Measurements from ENCODE around the gene GFRA1. TPM values are rescaled to one million over a fixed set of nuclear protein-coding genes. Genes with fewer than 3 reads are reported as not detected.

GFRA1 gene
- polyA plus RNA-seq, 1 of the 3 experiments (the other 2 are of a cell fraction), result 1.6 TPM

GRCh38 chr10:116141855-116142254 is 131.2 kb downstream of the GFRA1 start (continued):
- no peak for TF ChIP-seq USF2 (IDR thresholded peaks at IDR 0.05; ENCODE audit: borderline replicate concordance, low read depth, low read length)

GRCh38 chr10:116141246-116141645 is 131.8 kb downstream of the GFRA1 start:
- TF ChIP-seq TAF1 (IDR thresholded peaks at IDR 0.05; ENCODE audit: borderline replicate concordance, low read depth, low read length) (no peak), PBX3 (IDR thresholded peaks at IDR 0.05) (no peak), GATA2 (CRISPR knock-in tag; IDR thresholded peaks at IDR 0.05) (no peak), MXI1 (IDR thresholded peaks at IDR 0.05; ENCODE audit: low read depth, low read length) (no peak), CTCF (IDR thresholded peaks at IDR 0.05) (no peak), POLR2AphosphoS5 (IDR thresholded peaks at IDR 0.05; ENCODE audit: low read depth, low read length) (no peak), EP300 (IDR thresholded peaks at IDR 0.05; ENCODE audit: borderline replicate concordance in 1 of 2, low read depth in 1 of 2, low read length in 1 of 2) (no peak), MEF2A (IDR thresholded peaks at IDR 0.05; ENCODE audit: borderline replicate concordance, low read depth) (no peak)
- H3K27ac ChIP-seq (ENCODE audit: low read depth in 2 of 2, low read length in 1 of 2), result no peak overlapping the region
- ChIA-PET CTCF (interaction anchor here (0.6 to 0.8 kb wide), 2 partner anchors 696 to 771 kb away, joined by 3 read pairs; no protein-coding TSS in a partner anchor), POLR2A (no interaction called here)
- no peaks in the 10 kb centered on the region for H3F3A ChIP-seq (replicated peaks; ENCODE audit: insufficient read depth)
- H3K79me2 ChIP-seq (ENCODE audit: insufficient read depth), result no peaks in the 10 kb centered on the region
- no peak overlapping the region for H2AFZ ChIP-seq (ENCODE audit: low read depth)
- H3K9me2 ChIP-seq, result no peaks in the 10 kb centered on the region
- H3K4me1 ChIP-seq (ENCODE audit: control insufficient read depth in 1 of 2, insufficient read depth in 2 of 2, low read depth in 1 of 2, low read length in 1 of 2), result no peaks in the 10 kb centered on the region
- H3K27me3 ChIP-seq (ENCODE audit: insufficient read depth), result no peaks in the 10 kb centered on the region
- no peaks in the 10 kb centered on the region for H3K36me3 ChIP-seq (replicated peaks in 1 of 2; ENCODE audit: control insufficient read depth in 1 of 2, insufficient read depth in 2 of 2, low read length in 1 of 2)
- no peaks in the 10 kb centered on the region for H4K20me1 ChIP-seq (ENCODE audit: insufficient read depth)
- H3K4me2 ChIP-seq, result no peak overlapping the region
- H3K4me3 ChIP-seq (ENCODE audit: low read depth in 2 of 2, low read length in 1 of 2), result no peak overlapping the region
- H3K9me3 ChIP-seq, result no peaks in the 10 kb centered on the region
- DNase-seq, result no peak
- WGBS (ENCODE audit: low lambda C conversion rate), result 38% methylated on average over 5 of the region's 5 CpGs
- H3K9ac ChIP-seq, result no peak overlapping the region

GRCh38 chr10:116139886-116140285 is 133.1 kb downstream of the GFRA1 start:
- H3K9me3 ChIP-seq, result no peaks in the 10 kb centered on the region
- no peaks in the 10 kb centered on the region for H3F3A ChIP-seq (replicated peaks; ENCODE audit: insufficient read depth)
- no peaks in the 10 kb centered on the region for H3K36me3 ChIP-seq (replicated peaks in 1 of 2; ENCODE audit: control insufficient read depth in 1 of 2, insufficient read depth in 2 of 2, low read length in 1 of 2)
- H3K79me2 ChIP-seq (ENCODE audit: insufficient read depth), result no peaks in the 10 kb centered on the region
- no peak overlapping the region for H3K4me3 ChIP-seq (ENCODE audit: low read depth in 2 of 2, low read length in 1 of 2)
- CTCF ChIA-PET, result no interaction called here
- no peaks in the 10 kb centered on the region for H3K27me3 ChIP-seq (ENCODE audit: insufficient read depth)
- H3K9ac ChIP-seq, result no peak overlapping the region
- no peak overlapping the region for H3K27ac ChIP-seq (ENCODE audit: low read depth in 2 of 2, low read length in 1 of 2)
- no peak for DNase-seq
- H3K4me2 ChIP-seq, result no peak overlapping the region
- POLR2A ChIA-PET, result no interaction called here
- no peaks in the 10 kb centered on the region for H4K20me1 ChIP-seq (ENCODE audit: insufficient read depth)
- WGBS (ENCODE audit: low lambda C conversion rate), result 45% methylated on average over 3 of the region's 3 CpGs
- no peaks in the 10 kb centered on the region for H3K4me1 ChIP-seq (ENCODE audit: control insufficient read depth in 1 of 2, insufficient read depth in 2 of 2, low read depth in 1 of 2, low read length in 1 of 2)
- no peaks in the 10 kb centered on the region for H3K9me2 ChIP-seq
- H2AFZ ChIP-seq (ENCODE audit: low read depth), result no peak overlapping the region
- no peak for TF ChIP-seq USF2 (IDR thresholded peaks at IDR 0.05; ENCODE audit: borderline replicate concordance, low read depth, low read length)
- TF ChIP-seq ZBTB33 (IDR thresholded peaks at IDR 0.05; ENCODE audit: borderline replicate concordance, low read depth), result no peak
- TF ChIP-seq MXI1 (IDR thresholded peaks at IDR 0.05; ENCODE audit: low read depth, low read length), result no peak
- TF ChIP-seq TCF12 (IDR thresholded peaks at IDR 0.05), result no peak
- TF ChIP-seq YY1 (IDR thresholded peaks at IDR 0.05; ENCODE audit: low read depth), result no peak
- TF ChIP-seq PBX3 (IDR thresholded peaks at IDR 0.05), result no peak
- TF ChIP-seq FOXJ3 (CRISPR knock-in tag; IDR thresholded peaks at IDR 0.05), result no peak
- no peak for TF ChIP-seq RCOR1 (IDR thresholded peaks at IDR 0.05; ENCODE audit: low read length)
- TF ChIP-seq CTCF (IDR thresholded peaks at IDR 0.05), result no peak

Data from SK-N-SH (cell line).